ENCODE data around the gene TAPBP.

TAPBP gene

DNA sequence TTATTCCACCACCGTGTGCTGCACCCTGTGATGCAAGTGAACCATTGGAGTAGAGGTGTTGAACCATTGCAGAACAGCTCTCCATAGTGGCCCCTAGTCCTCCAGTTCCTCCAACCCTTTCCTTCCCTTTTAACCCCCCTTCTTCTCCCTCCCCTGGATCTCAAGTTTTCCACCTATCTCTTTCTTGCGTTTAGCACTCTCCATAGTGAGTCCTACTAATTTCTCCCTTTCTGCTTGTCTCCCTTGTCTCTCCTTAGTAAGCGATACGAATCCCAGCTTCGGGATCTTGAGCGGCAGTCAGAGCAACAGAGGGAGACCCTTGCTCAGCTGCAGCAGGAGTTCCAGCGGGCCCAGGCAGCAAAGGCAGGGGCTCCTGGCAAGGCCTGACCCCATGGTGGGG is 23.4 kb downstream of the TAPBP start:
- no peak for TF ChIP-seq TAF1 (IDR thresholded peaks at IDR 0.05; ENCODE audit: low read depth)
- TF ChIP-seq TEAD4 (IDR thresholded peaks at IDR 0.05) = no peak
- no peak for TF ChIP-seq EGR1 (IDR thresholded peaks at IDR 0.05)
- no peak for TF ChIP-seq EP300 (IDR thresholded peaks at IDR 0.05; ENCODE audit: borderline replicate concordance)
- TF ChIP-seq NFIC (IDR thresholded peaks at IDR 0.05) = no peak

DNA sequence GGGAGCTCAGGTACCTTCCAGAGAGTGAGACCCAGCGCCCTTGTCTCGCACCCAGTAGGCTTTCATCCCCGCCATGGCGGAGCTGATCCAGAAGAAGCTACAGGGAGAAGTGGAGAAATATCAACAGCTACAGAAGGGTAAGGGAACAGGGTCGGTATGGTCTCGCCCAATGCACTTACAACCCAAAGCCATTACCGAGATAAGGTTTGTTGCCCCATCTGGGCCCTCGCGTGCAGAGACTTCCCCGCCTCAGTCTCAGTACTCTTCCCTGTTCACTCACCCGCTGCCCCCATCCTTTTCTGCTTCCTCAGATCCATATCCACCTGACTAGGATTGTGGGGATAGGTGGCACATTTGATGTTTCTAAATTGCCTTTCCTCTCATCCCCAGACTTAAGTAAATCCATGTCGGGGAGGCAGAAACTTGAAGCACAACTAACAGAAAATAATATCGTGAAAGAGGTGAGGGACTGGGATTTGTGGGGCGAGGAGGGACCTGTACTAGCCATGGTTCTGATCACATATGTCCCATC is 24.0 kb downstream of the TAPBP start:
- TF ChIP-seq TAF1 (IDR thresholded peaks at IDR 0.05; ENCODE audit: low read depth) = no peak
- TF ChIP-seq CEBPB (IDR thresholded peaks at IDR 0.05) = no peak
- TF ChIP-seq EP300 (IDR thresholded peaks at IDR 0.05; ENCODE audit: borderline replicate concordance) = no peak

DNA sequence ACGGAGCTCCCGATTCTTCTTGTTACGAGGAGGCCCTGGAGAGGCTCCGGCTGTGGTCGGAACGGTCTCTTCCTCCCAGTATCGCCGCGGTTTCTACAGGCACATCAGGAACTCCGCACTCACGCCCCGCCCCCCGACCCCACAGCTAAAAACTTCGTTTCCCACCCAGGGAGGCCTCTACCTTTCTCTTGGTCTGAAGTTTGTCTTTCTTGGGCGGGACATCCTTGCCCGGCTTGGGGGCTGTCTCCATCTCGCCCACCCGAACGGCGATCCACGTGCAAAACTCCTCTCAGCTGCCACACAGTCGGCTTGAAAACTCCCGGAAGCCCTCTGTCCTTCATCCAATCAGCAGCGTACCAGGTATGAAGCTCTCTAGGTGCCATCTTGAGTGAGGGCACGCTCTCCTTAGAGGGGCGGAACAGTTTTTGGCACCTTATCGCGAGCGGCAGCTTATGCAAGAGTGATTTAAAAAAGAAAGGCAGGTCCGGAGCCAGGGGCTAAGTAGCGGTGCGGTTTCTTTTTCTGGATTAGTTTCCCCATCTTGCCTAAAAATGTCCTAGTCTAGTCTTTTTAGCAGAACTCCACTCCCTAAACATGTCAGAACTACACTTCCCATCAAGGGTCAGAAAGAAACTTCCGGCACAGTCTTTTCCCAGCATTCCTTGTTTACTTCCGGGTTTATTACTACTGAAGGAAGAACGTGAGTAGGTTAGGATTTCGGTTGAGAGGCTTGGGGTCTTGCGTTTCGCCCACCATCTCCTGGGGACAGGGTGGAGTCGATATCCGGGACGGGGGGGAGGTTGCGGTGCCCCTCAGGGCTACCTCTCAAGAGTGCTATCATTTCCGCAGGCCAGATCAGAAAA is 24.7 kb downstream of the TAPBP start, which contains the start of the genes PFDN6 and WDR46:
Gene PFDN6 (plus strand): TSS at position 681 of the 863 bp plus-strand sequence. CDS start 256 bp downstream, outside the sequence.
Gene WDR46 (minus strand): TSS at position 319 of the 863 bp plus-strand sequence. CDS start 69 bp downstream, at position 250.
- TF ChIP-seq CREB1 (IDR thresholded peaks at IDR 0.05; ENCODE audit: low read depth) (peak; percentile 24; the same call in 1 of the 2 replicates), TAF1 (IDR thresholded peaks at IDR 0.05; ENCODE audit: low read depth) (peak; percentile 48; the same call in 1 of the 2 replicates), YY1 (IDR thresholded peaks at IDR 0.05; ENCODE audit: low read depth) (peak; percentile 97), EP300 (IDR thresholded peaks at IDR 0.05; ENCODE audit: borderline replicate concordance) (no peak), RAD21 (IDR thresholded peaks at IDR 0.05; ENCODE audit: low read depth) (no peak), NFIC (IDR thresholded peaks at IDR 0.05) (peak; percentile 37; the same call in 1 of the 2 replicates), ZBTB7A (IDR thresholded peaks at IDR 0.05; ENCODE audit: low read depth) (0 out of 2 replicates have a peak, but pooled peaks have one; percentile 53), CEBPB (IDR thresholded peaks at IDR 0.05) (no peak), EGR1 (IDR thresholded peaks at IDR 0.05) (peak; percentile 26; the same call in 1 of the 2 replicates), TCF12 (IDR thresholded peaks at IDR 0.05; ENCODE audit: low read depth) (peak; percentile 58; the same call in 1 of the 2 replicates), REST (IDR thresholded peaks at IDR 0.05; ENCODE audit: low read depth) (no peak)
- TF ChIP-seq, protein P1, sequence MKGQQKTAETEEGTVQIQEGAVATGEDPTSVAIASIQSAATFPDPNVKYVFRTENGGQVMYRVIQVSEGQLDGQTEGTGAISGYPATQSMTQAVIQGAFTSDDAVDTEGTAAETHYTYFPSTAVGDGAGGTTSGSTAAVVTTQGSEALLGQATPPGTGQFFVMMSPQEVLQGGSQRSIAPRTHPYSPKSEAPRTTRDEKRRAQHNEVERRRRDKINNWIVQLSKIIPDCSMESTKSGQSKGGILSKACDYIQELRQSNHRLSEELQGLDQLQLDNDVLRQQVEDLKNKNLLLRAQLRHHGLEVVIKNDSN (IDR thresholded peaks at IDR 0.05) = no peak
- TF ChIP-seq, protein P2, sequence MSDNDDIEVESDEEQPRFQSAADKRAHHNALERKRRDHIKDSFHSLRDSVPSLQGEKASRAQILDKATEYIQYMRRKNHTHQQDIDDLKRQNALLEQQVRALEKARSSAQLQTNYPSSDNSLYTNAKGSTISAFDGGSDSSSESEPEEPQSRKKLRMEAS (IDR thresholded peaks at IDR 0.05) = peak; percentile 92

DNA sequence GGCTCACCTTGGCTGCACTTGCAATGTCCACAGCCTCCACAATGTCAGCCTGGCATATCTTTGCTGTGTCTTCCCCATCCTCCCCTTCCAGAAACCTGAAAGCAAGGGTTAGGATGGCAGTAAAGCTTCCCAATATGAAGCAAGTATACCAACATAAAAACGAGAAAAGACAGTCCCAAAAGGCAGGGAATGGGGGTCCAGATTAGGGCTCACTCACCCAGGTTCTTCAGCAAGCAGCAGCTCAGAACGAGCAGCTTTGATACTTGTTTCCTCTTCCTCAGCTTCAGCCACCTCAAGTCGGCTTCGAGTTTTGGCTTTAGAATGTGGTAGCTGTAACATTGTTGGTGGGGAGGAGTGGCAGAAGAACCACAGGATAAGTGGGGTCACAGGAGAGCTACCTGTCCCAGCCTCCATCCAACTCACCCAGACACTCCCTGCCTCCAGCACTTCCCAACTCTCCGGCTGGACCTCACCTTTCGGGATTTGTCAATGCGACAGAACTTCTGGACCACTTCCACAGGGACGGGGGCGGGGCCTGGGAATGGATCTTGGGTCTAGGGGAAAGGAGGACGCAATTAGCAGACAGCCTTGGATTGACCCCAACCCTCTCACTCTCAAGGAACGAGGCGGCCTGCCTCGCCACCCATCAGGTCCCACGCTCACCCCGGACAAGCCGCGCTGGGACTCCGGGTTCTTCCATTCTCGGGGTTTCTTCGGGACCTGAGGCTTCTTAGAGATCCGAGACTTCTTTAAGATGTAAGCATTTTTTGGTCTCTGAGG is 25.5 kb downstream of the TAPBP start:
- TF ChIP-seq YY1 (IDR thresholded peaks at IDR 0.05; ENCODE audit: low read depth) (no peak), FOXM1 (IDR thresholded peaks at IDR 0.05; ENCODE audit: borderline replicate concordance, low read depth) (no peak)

- TF ChIP-seq FOXM1 (IDR thresholded peaks at IDR 0.05; ENCODE audit: borderline replicate concordance, low read depth) (no peak), YY1 (IDR thresholded peaks at IDR 0.05; ENCODE audit: low read depth) (no peak), CREB1 (IDR thresholded peaks at IDR 0.05; ENCODE audit: low read depth) (no peak), RAD21 (IDR thresholded peaks at IDR 0.05; ENCODE audit: low read depth) (no peak), ZBTB7A (IDR thresholded peaks at IDR 0.05; ENCODE audit: low read depth) (no peak), CEBPB (IDR thresholded peaks at IDR 0.05) (no peak), REST (IDR thresholded peaks at IDR 0.05; ENCODE audit: low read depth) (no peak)
Observed at GRCh38 chr6:33286946-33287914, 26.6 kb downstream of the TAPBP start.
